HG03196 (cell line): Measurements from ENCODE around the gene AQP12A.

Experiments used
- ATAC-seq: cut with Tn5 transposase; IDR thresholded peaks from one replicate; pipeline ENCODE4 v1.9.1; 2021; ENCODE audit not compliant: unreplicated experiment

AQP12A gene

DNA sequence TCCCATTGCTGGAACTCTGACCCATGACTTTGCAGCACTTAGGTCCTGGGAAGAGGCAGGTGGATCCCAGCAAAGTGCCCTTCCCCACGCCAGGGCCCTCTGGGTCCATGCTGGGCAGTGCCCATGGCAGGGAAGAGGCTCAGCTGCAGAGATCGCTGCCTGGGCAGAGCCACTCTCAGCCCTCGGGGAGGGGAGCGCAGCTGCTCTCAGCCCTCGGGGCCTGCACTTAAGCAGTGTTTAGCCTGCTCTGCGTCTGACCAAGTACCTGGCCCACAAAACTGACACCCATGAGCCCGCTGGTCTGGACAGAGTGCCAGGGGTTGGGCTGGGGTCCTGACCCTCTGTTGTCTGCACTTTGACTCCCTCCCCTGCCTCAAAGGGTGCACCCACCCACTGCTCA is 46.3 kb downstream of the AQP12A start:
- no peak for ATAC-seq

DNA sequence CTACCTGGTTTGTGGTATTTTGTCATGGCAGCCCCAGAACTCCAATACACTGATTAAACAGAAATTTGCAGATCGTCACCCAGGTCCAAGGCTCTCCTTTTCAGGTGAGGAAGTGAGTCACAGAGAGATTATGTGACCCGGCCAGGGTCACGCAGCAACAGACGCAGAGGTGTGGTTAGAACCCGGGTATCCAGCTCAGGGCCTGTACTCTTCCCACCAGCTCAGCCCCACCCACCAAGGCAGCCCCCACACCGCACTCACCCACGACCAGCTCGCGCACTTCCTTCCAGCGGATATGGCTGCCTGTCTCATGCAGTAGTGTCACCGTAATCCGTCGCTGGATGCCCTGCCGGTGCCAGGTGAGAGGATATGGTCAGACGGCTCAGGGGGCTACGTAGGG is 48.1 kb downstream of the AQP12A start:
- ATAC-seq, result no peak

- no peak for ATAC-seq
These were observed 49.4 kb downstream of the AQP12A start for GRCh38 chr2:240741091-240741490.

GRCh38 chr2:240742602-240743095 is 51.0 kb downstream of the AQP12A start:
- no peak for ATAC-seq

- no peak for ATAC-seq
These were observed 53.8 kb downstream of the AQP12A start for GRCh38 chr2:240745456-240745855.

DNA sequence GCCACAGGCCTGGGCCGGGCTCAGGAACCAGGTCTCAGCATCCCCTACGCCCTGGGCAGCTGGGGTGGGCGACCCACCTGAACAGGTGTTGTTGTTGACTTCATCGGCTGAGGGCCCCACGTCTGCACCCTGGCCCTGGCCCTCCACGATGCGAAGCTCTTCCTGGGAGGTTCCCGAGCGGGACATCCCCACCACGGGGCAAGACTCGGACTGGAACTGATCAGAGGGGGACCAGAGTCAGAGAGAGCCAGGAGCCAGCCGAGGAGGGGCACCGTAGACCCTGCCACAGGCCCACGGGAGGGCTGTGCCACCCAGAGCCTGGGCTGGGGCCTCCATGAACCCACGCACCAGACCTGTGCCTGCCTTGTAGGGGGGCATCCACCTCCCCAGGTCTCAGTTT is 54.3 kb downstream of the AQP12A start:
- no peak for ATAC-seq

- ATAC-seq, result no peak
These were observed 55.0 kb downstream of the AQP12A start for GRCh38 chr2:240746671-240747070.

DNA sequence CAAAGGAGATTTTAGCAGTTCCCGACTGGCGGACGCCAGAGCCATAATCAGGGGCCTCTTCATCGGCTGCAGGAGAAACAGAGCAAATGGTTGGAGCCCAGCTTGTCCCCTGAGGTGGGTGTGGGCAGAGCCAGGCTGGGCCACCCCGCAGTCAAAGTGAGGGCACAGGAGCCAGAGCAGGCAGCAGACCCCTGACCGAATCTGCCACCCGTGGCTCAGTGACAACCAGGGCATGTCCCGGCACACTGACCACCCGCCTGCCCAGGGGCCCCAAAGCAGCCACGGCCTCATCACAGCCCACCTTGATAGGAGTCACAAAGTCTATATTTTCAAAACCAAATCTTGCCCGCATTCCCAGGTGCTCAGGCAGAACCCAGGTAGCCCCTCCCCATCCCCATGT is 55.6 kb downstream of the AQP12A start:
- ATAC-seq, result no peak
